ENCODE measurements around the gene RNASEH2A. TPM values are rescaled to one million over a fixed set of nuclear protein-coding genes. Genes with fewer than 3 reads are reported as not detected.

Gene RNASEH2A
- total and polyA plus RNA-seq, 2 donors (not counting 1 experiment from before 2014, with no cell fraction given): 14.5 to 18.9 TPM

GRCh38 chr19:12834566-12834943 lies 28.2 kb downstream of the RNASEH2A start, which contains the start of gene RTBDN:
Gene RTBDN, minus strand, starts transcription at chr19:12834579. Its CDS starts 4,600 bp downstream, at chr19:12829979.
- H3K36me3 ChIP-seq (replicated peaks in 1 of 2; ENCODE audit: control extremely low read depth in 1 of 2, control insufficient read depth in 1 of 2, extremely low read depth in 1 of 2, insufficient read depth in 2 of 2, low read length in 1 of 2): no peaks in the 10 kb centered on the region
- H3K4me2 ChIP-seq (replicated peaks; ENCODE audit: low read depth, low read length, poor library complexity, severe bottlenecking): peak within 1 kb of the TSS; percentile 95
- peak within 1 kb of the TSS; percentile 51 for H3K9ac ChIP-seq (ENCODE audit: low read length)
- peaks cover 0 to 44% (median 7%) of the 10 kb centered on the region in 3 donors for H3K9me3 ChIP-seq (ENCODE audit: control extremely low read depth in 1 of 3, control insufficient read depth in 2 of 3, insufficient read depth in 1 of 3, low read length in 2 of 3)
- H3K4me1 ChIP-seq (ENCODE audit: control insufficient read depth in 2 of 2, insufficient read depth in 2 of 2, low read length in 2 of 2): peaks cover 42 to 59% of the 10 kb centered on the region in 2 donors
- H2AFZ ChIP-seq (ENCODE audit: insufficient read depth, low read depth, low read length, poor library complexity, severe bottlenecking): peak within 1 kb of the TSS; percentile 58
- no peak within 1 kb of the TSS for H3K27ac ChIP-seq (ENCODE audit: low read length in 2 of 2)
- DNase-seq: peak; percentile 51
- no peaks in the 10 kb centered on the region for H4K20me1 ChIP-seq (ENCODE audit: control insufficient read depth, insufficient read depth, low read length, poor library complexity, severe bottlenecking)
- Mint-ChIP-seq H3K4me1 (peaks cover 41% of the 10 kb centered on the region), H3K27ac (peak within 1 kb of the TSS; percentile 43), H3K9me3 (ENCODE audit: insufficient read depth) (no peaks in the 10 kb centered on the region), H3K4me3 (peak within 1 kb of the TSS; percentile 70), H3K27me3 (peaks cover 72% of the 10 kb centered on the region)
- CTCF ChIA-PET: interaction anchor here (0.6 to 1.5 kb wide), 5 partner anchors 12 to 92 kb away, joined by 3 to 5 read pairs (median 4); no protein-coding TSS in a partner anchor
- 11% methylated on average over 20 of the region's 20 CpGs for WGBS (ENCODE audit: insufficient coverage)
- no peak for ATAC-seq (ENCODE audit: low read depth)
- H3K27me3 ChIP-seq (replicated peaks in 1 of 4; ENCODE audit: control extremely low read depth in 1 of 4, control insufficient read depth in 3 of 4, insufficient read depth in 4 of 4, low read length in 3 of 4): peaks cover 6 to 95% (median 70%) of the 10 kb centered on the region in 4 experiments
- no peak for TF ChIP-seq EZH2 (IDR thresholded peaks at IDR 0.05; ENCODE audit: borderline replicate concordance, insufficient read depth, low read depth, low read length, poor library complexity, severe bottlenecking)
- no peak for TF ChIP-seq CTCF (IDR thresholded peaks at IDR 0.05)
- peak within 1 kb of the TSS in 4 of 5 experiments; percentile 20 to 54 (median 46) for H3K4me3 ChIP-seq (ENCODE audit: control extremely low read depth in 1 of 5, extremely low read depth in 1 of 5, insufficient read depth in 1 of 5, low read depth in 2 of 5, low read length in 4 of 5)
- H3K79me2 ChIP-seq (ENCODE audit: control insufficient read depth, insufficient read depth, low read length): no peaks in the 10 kb centered on the region
- intact Hi-C loops (cut with micrococcal nuclease): no loop called here
- POLR2A ChIA-PET: interaction anchor here (0.7 to 0.8 kb wide), 2 partner anchors 28 to 138 kb away, joined by 3 read pairs; partner anchors contain the start of genes FBXW9 and RNASEH2A
